HG03045 (cell line): ENCODE results near the gene SLC49A3.
"Not testable (repeated sequence)": the region's sequence is repeated elsewhere in the genome, so short reads cannot be mapped to it uniquely, and the experiment has no call there.

ENCODE experiments used
- ATAC-seq: cut with Tn5 transposase; IDR thresholded peaks from one replicate; pipeline ENCODE4 v1.9.1; 2021; ENCODE audit warnings: mild to moderate bottlenecking, moderate library complexity; ENCODE audit not compliant: unreplicated experiment

SLC49A3 gene

DNA sequence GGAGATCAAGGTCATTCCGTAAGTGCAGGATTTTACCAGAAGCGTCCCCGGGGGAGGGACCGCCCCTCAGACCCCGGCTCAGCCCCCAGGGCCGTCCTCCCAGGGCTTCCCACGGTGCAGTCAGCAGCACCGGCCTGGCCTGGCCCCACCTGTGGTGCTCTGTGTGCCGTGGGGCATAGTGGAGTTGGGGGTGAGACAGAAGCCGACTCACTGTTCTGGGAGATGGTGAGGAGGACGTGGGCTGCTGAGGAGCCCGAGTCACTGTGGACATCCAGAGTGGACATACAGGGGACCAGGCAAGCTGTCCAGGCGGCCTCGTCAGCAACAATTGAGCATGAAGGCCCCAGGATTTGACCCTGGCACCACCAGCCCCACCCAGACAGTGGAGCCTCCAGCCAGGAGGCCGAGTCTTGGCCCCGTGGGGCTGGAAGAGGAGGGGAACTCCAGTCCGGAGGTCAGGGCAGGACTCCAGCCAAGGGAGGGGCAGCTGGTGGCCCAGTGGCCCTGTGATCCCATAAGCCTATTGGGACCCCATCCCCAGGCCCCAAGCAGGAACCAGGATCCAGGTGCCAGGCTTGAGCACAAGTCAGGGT lies 34.0 kb downstream of the SLC49A3 start:
- no peak for ATAC-seq

DNA sequence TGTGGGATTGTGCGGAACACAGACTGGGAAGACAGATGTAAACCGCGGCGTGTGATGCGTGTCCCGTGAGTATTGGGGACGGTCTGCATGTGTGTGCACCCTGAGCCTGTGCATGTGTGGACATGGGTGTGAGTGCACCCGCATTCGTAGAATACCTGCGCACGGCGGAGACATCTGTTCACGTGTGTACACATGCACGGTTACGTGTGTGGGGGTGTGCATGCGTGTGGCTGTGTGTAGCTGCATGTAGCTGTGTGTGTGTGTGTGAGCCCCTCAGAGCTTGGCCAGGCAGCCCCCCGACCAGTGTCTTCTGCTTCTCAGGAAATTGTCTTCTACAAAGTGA lies 34.5 kb downstream of the SLC49A3 start:
- no peak for ATAC-seq

DNA sequence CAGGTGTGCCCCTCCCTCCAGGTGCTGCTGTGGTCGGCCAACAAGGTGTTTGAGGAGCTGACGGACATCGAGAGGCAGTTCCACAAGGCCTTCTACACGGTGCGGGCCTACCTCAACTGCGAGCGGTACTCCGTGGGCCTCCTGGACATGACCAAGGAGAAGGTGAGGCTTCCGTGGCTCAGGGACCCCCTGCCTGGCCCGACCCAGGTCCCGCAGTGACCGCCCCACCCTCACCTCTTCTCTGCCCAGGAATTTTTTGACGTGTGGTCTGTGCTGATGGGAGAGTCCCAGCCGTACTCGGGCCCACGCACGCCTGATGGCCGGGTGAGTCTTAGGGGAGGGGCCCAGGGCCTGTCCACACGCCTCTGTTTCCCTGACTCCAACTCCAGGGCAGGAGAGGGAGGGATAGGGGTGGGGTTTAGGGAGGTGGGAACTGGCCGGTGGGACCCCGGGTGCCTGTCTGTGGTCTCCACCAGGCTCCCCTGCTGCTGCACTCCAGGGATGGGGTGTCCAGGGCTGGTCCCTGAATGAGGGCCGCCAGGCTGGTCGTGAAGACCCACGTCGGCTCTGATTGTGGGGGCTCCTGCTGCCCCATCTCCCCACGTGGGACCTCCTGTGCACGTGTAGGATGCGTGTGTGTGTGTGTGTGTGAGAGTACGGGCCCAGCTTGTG lies 35.0 kb downstream of the SLC49A3 start:
- no peak for ATAC-seq

DNA sequence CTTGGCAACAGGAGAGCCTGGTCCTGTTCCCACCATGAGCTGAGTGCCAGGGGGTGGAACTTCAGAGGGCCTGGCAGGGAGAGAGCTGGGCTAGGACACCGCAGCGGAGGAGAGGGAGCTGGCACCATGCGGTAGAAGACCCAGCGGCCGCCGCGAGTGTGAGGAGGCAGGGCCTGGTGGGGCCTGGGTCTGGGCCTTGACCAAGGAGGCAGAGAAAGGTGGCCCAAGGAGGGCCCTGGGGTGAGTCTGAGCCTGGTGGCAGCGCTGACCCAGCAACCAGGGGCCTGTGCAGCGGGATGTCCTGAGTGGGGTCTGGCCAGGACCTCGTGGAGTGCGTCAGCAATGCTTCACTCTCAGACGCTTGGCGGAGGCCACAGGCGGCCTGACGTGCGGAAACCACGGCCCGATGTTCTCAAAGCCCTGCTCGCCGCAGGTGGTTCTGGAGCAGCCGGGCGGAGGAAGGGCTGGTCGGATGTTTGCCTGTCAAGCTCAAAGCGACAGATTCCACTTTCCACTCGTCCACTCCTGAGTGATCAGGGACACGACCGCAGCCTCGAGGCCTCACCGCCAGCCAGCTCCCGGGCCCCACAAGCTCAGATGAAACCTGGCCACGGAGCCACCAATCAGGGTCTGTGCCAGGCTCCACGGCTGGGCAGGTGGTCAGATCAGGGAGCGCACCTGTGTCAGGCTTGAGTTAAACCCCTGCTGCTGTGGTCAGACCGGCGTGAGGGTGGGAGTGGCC lies 35.7 kb downstream of the SLC49A3 start:
- ATAC-seq, result no peak

DNA sequence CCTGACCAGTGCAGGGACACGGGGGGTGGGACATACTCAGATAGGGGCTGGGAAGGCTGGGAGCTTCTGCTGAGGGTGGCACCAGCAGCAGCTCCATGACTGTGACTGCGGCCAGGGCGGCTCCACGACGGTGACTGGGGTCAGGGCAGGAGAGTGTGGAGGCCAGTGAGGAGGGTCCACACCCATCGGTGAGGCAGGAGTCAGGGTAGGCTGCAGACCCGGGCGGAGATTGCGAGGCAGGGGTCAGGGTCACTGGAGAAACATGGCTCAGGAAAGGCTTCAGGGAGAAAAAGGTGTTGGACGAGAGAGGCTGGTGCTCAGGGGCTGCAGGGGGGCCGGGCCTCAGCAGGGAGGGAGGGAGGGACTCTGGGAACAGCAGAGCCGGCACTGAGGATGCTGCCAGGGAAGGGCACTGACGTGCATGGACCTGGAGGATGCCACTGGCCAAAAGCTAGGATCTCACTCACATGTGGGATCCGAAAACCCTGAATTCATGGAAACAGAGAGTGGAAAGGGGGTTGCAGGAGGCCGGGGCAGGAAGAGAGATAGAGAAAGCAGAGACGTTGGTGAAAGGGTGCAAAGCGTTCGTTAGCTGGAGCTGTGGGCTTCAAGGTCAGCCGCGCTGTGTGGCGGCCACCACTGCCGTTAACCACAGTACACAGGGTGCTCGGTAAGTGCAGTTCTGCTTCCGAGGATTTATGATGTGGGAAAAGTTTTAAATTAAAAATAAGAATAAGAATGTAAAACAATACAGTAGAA lies 36.9 kb downstream of the SLC49A3 start:
- no peak for ATAC-seq

DNA sequence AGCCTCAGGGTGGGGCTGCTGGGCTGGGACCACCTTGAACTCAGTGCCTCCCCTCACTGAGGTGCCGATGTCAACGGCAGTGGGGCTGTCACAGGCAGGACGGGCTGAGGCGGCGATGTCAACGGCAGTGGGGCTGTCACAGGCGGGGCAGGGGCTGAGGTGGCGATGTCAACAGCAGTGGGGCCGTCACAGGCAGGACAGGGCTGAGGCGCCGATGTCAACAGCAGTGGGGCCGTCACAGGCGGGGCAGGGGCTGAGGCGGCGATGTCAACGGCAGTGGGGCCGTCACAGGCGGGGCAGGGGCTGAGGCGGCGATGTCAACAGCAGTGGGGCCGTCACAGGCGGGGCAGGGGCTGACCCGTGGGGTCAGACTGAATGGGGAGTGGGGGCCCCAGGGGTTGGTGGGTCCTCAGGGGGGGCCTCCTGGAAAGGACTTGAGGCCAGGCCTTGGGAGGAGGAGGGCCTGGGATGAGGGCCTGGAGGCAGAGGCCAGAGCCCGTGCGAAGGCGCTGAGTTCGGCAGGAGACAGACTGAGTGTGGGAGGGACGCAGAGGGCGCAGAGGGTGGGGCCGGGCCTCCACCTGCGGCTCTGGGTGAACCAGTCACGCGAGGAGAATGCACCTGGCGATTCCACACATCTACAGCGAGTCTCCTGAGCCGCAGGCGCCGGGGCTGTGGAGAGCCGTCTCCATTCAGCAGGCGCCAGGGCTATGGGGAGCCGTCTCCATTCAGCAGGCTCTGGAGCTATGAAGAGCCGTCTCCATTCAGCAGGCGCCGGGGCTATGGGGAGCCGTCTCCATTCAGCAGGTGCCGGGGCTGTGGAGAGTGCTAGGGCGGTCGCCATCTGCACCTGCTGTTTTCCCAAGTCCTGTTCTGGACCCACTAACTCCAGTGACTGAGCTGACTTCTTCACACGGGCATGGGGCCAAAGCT lies 37.7 kb downstream of the SLC49A3 start:
- ATAC-seq, result no peak

DNA sequence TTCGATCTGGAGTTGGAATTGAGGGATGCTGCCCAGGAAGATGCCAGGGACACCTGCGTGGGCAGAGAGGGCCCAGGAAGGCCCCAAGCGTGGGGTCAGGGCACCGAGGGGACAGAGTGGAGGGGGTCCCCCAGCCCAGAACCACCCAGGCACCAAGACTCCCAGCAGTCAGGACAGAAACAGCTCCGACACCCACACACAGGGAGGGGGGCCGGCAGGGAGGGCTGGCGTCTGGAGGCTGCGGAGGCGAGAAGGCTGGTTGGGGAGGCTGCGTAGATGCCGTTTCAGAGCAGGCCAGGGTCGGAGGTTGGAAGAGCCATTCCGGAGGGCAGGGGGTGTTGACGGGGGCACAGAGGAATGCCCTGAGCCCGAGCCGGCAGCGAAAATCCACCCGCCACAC lies 38.5 kb downstream of the SLC49A3 start:
- no peak for ATAC-seq

DNA sequence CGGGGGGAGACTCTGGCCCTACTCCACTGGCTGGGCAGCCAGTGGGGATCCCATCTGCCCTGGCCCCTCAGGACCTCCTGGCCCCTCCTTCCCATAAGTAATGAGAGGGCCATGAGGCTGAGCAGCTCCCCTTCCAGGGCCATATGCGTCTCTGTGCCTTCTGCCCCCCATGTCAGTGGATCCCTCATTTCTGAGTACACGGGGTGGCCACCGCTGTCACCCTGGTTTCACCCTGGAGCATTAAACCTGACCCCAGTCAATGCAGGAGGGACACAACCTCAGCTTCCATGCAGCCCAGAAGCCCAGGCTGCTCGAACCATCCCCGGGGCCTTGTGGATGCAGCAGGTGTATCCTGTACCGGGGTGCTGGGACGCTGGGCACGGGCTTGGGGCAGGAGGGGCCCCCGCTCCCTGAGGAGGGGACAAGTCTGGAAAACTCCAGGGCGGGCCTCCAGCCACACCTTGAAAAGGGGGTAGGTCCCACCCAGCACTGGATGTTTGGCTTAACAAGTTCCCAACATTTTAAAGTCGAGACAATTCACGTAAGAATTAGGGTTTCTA lies 39.1 kb downstream of the SLC49A3 start:
- no peak for ATAC-seq

DNA sequence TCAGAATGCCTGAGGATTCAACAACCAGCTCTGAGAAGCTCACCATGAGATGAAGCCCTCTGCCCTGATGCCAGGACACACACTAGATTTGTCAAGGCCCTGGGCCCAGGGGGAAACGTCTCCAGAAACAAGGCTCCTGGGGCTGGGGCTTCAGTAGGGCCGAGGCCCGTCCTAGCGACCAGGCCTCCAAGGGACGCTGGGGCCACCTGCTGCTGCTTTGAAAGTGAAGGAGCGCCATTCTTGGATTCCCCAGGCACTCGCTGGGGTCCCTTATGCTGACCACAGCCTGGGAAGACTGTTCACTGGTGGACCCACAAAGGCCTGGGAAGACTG lies 39.7 kb downstream of the SLC49A3 start:
- ATAC-seq, result no peak

DNA sequence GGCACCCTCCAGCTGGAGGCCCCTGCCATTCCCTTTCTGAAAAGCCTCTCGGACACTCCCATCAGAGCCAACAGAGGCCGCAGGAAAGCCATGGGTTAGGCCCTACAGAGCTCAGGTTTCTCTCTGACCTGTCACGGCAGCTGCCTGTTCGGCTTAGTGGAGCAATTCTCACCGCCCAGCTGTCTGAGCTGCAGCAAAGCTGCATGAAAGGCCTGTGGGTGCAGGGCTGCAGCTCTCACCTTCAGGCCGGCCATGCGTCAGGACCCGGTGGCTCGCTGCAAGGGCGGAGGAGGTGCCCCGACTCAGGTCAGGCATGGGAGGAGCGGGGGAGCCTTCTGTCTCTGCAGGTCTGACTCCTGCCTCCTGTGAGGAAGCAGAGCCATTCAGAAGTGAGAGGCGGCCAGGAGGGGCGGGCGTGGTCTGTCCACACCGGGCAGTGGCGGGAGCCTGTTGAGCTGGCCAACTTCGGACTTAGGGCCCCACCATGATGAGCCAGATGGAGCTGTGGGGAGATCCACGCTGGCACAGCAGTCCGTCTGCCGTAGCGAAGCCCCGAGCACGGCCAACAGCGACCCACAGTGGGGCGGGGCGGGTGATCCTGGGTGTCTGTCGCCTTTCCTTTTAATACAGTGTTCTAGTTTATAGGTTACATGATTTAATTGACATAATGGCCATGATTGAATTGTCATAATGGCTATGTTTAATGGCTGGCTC lies 40.2 kb downstream of the SLC49A3 start:
- ATAC-seq, result no peak

DNA sequence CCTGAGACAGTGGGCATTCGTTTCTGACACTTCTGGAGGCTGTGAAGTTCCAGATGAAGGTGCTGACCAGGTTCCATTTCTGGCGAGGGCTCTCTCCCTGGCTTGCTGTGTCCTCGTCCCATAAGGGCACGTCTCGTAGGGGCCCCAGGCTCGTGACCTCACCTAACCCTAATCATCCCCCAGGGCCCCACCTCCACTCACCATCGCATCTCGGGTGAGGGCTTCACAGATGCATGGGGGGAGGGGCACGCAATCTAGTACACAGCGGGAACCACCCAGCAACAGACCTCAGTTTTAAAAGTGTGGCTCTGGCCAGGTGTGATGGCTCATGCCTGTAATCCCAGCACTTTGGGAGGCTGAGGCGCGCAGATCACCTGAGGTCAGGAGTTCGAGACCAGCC lies 41.5 kb downstream of the SLC49A3 start:
- no peak for ATAC-seq

DNA sequence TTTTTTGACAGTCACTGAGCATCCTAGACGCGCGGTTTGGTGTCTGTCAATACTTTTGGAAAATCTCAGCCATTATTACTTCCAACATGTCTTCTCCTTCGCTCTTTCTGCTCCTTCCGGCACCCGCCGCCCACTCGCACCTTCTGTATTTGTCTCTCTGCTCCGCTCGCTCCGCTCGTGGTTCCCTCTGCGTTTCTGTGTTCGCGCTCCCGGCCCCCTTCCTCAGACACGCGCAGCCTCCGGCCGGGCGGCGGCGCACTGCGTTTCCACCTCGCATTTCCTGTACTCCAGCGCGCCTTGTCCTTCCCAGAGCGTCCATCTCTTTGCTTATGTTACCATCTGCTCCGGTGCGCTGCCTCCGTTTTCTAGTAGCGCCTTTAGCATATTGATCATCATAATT lies 42.5 kb downstream of the SLC49A3 start:
- ATAC-seq, result no peak

DNA sequence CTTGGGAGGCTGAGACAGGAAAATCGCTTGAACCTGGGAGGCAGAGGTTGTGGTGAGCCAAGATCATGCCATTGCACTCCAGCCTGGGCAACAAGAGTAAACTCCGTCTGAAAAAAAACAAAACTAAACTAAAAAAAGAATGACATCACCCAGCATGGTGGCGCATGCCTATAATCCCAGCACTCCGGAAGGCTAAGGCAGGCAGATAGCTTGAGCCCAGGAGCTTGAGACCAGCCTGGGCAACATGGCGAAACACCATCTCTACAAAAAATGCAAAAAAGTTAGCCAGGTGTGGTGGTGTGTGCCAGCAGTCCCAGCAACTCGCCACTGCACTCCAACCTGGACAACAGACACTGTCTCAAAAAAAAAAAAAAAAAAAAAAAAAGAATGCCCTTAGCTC lies 46.6 kb downstream of the SLC49A3 start:
- not testable (repeated sequence) for ATAC-seq

DNA sequence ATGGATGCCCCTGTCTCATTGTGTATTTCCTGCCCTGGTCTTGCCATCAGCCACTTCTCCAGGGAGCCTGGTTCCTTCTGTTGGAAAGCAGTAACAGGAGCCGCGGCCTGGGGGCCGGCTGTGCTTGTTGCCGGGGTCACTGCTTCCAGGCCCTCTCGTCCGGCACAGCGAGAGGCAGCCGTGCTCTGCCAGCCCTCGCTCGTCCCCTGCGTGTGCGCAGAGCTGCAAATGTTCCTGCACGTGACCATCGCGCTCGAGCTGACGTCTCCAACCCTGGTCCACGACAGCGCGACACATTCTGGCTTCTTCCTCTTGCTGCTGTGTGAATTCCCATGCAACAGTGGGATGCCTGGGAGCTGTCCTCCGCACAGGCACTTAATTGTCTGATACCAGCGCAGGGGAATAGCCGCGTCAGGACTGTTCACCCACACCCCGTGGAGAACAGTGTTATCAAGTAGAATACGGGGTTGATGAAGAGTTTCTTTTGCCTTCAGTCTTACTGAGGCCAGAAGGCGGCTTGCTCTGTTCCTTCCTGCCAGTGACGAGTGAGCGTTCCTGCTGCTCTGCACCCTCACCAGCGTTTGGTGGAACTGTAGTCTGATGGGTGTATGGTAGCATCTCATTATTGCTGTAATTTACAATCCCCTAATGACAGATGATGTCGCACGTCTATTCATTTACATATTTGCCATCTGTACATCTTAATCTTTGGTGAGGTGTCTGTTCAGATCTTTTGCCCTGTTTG lies 51.2 kb downstream of the SLC49A3 start:
- no peak for ATAC-seq

DNA sequence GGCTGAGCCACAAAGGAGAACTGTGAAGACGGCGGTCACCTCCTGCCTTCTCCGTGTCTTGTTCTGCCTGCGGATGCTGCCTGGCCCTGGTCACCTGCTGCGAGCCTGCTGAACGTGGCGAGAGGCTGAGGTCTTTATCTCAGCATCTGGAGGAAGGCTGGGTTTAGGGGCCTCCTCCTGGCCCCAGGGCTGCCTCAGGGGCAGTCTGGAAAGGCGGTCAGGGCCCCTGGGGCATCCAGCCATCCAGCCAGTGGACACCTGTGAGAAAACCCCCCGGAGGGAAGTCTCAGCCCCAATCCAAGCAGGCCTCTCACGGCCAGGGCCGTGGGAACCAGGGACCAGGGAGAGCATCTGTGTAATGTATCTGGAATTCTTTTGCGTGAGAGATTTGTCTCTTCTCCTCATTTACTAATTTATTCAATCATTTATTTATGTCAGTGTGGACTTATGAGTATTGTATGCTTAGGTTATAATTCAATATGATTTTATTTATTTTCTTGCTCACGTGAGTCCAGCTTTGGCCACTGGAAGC lies 52.3 kb downstream of the SLC49A3 start:
- ATAC-seq, result no peak

DNA sequence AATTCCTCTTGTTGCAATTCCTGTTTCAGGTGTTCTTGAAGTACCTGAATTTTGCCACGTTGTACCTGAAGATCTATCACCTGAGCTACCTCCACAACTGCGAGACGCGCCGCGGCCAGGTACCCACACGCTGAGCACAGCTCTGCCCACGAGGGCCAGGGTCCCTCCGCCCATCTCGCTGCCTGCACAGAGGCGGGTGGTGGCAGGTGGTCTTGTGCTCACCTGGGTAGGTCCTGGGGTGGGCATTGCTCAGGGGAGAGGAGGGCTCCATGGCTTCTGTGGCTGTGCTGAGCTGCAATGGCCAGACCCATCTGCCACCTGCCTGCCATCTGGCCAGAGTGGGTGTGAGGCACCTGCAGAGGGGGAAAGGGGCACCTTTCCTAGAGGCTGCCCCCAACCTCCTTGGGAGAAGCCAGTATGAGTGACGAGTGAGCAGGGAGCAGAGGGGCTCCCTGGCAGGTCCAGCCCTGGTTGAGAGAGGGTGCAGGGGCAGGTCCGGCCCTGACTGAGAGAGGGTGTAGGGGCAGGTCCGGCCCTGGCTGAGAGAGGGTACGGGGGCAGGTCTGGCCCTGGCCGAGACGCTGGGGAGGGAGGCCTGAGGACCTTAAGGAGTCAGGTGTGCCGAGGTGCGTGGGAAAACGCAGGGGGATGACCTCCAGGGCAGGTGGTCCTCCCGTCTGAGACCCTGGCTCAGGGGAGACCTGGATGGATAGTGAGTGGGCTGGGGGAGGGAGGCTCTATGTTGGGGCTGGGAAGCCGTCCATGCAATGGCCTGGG lies 52.9 kb downstream of the SLC49A3 start:
- no peak for ATAC-seq

DNA sequence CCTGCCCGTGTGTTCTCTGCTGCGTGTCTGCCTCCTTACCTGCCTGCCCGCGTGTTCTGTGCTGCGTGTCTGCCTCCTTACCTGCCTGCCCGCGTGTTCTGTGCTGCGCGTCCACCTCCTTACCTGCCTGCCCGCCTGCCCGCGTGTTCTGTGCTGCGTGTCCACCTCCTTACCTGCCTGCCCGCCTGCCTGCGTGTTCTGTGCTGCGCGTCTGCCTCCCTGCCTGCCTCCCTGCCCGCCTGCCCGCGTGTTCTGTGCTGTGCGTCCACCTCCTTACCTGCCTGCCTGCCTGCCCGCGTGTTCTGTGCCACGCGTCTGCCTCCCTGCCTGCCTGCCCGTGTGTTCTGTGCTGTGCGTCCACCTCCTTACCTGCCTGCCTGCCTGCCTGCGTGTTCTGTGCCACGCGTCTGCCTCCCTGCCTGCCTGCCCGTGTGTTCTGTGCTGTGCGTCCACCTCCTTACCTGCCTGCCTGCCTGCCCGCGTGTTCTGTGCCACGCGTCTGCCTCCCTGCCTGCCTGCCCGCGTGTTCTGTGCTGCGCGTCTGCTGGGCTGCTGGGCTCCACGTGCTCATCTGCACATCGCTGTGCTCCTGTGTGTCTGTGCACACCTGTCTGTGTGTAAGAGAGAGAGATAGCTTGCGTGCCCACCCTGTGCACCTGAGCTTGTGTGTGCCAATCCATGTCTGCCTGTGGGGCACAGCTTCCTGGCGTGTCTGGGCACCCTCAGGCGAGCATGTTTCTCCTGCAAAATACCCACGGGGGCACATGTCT lies 53.7 kb downstream of the SLC49A3 start:
- ATAC-seq, result not testable (repeated sequence)
